ENCODE measurements around the gene CNST. TPM values are rescaled to one million over a fixed set of nuclear protein-coding genes. Genes with fewer than 3 reads are reported as not detected.

CNST gene
- total and polyA plus RNA-seq, 9 of the 15 experiments (the other 6 are each of a cell fraction or from before 2014, with no cell fraction given) = 17.0 to 55.3 (median 30.8) TPM

GRCh38 chr1:246683521-246683920, 117.3 kb downstream of the CNST start:
- intact Hi-C loops (cut with micrococcal nuclease) (no loop called here), in situ Hi-C loops (cut with MboI) (no loop called here)
- H2AFZ ChIP-seq (ENCODE audit: low read depth, low read length) = no peak overlapping the region
- ChIA-PET CTCF (ENCODE audit: low intra/inter-chr PET ratio) (no interaction called here), POLR2A (interaction anchor here (1.5 kb wide), 1 partner anchor 24 kb away, joined by 3 read pairs; no protein-coding TSS in a partner anchor)
- H3K4me3 ChIP-seq = no peak overlapping the region
- TF ChIP-seq MCM2 (IDR thresholded peaks at IDR 0.05; ENCODE audit: low read depth) (no peak), MBD2 (IDR thresholded peaks at IDR 0.05; ENCODE audit: borderline replicate concordance, low read depth) (no peak), CTCFL (IDR thresholded peaks at IDR 0.05; ENCODE audit: borderline replicate concordance, insufficient read depth, low read depth, low read length, poor library complexity, severe bottlenecking) (no peak), ZNF224 (CRISPR knock-in tag; IDR thresholded peaks at IDR 0.05) (no peak), MAFG (tag; conservative IDR thresholded peaks at IDR 0.05) (no peak), ZNF589 (CRISPR knock-in tag; IDR thresholded peaks at IDR 0.05; ENCODE audit: low read depth) (no peak), SNIP1 (IDR thresholded peaks at IDR 0.05; ENCODE audit: low read depth) (no peak), MITF (IDR thresholded peaks at IDR 0.05) (no peak), RNF2 (IDR thresholded peaks at IDR 0.05) (no peak), TAF9B (IDR thresholded peaks at IDR 0.05; ENCODE audit: partially characterized antibody) (no peak), FOXK1 (CRISPR knock-in tag; IDR thresholded peaks at IDR 0.05; ENCODE audit: borderline replicate concordance) (no peak), PML (IDR thresholded peaks at IDR 0.05; ENCODE audit: low read length) (no peak), ZBTB12 (CRISPR knock-in tag; IDR thresholded peaks at IDR 0.05) (no peak), FOXP1 (CRISPR knock-in tag; IDR thresholded peaks at IDR 0.05) (no peak), MEF2D (tag; conservative IDR thresholded peaks at IDR 0.05; ENCODE audit: low read depth) (no peak), NFATC3 (IDR thresholded peaks at IDR 0.05) (no peak), XRCC5 (IDR thresholded peaks at IDR 0.05; ENCODE audit: low read depth, low read length) (no peak)
- no peak overlapping the region for H3K27ac ChIP-seq (ENCODE audit: extremely low read depth, low read depth, low read length)
- H3K9me3 ChIP-seq (replicated peaks; ENCODE audit: control insufficient read depth, insufficient read depth, low read depth, low read length) = no peaks in the 10 kb centered on the region
- no peaks in the 10 kb centered on the region for H3K36me3 ChIP-seq (ENCODE audit: control insufficient read depth, insufficient read depth, low read length)
- no peak for DNase-seq (ENCODE audit: extremely low read depth in 1 of 4, low spot score in 3 of 4)
- no peaks in the 10 kb centered on the region for H3K4me1 ChIP-seq (replicated peaks in 1 of 2; ENCODE audit: control insufficient read depth in 2 of 2, insufficient read depth in 2 of 2, low read length in 2 of 2)
- BruUV-seq (replicated peaks) = no TSS peak
- H3K9me1 ChIP-seq (ENCODE audit: control insufficient read depth, insufficient read depth, low read length) = no peaks in the 10 kb centered on the region
- H3K9ac ChIP-seq (ENCODE audit: insufficient read depth in 1 of 2, low read depth in 2 of 2, low read length in 2 of 2) = no peak overlapping the region
- H3K27me3 ChIP-seq (ENCODE audit: control insufficient read depth in 2 of 2, insufficient read depth in 2 of 2, low read length in 2 of 2) = no peaks in the 10 kb centered on the region; a peak in 1 of 5 replicates
- WGBS (ENCODE audit: insufficient coverage, low coverage, missing lambda C conversion rate) = 48% methylated on average over 9 of the region's 9 CpGs
- no peak overlapping the region for H3K4me2 ChIP-seq (ENCODE audit: insufficient read depth, low read length)
- H3K79me2 ChIP-seq (ENCODE audit: control insufficient read depth, insufficient read depth, low read length) = no peaks in the 10 kb centered on the region
- ATAC-seq = no peak
- no peak for FAIRE-seq
- H4K20me1 ChIP-seq (replicated peaks; ENCODE audit: control insufficient read depth, insufficient read depth, low read length) = no peaks in the 10 kb centered on the region

Measured in K562 (cell line).